Measurements from ENCODE around the gene CKMT2. TPM values are rescaled to one million over a fixed set of nuclear protein-coding genes. Genes with fewer than 3 reads are reported as not detected.
"Not testable (repeated sequence)": the region's sequence is repeated elsewhere in the genome, so short reads cannot be mapped to it uniquely, and the experiment has no call there.

CKMT2 gene
- total RNA-seq, 2 donors from 2014 or later = not detected

- H3K27me3 Mint-ChIP-seq = no peaks in the 10 kb centered on the region
- peaks cover 13% of the 10 kb centered on the region for H3K9me3 Mint-ChIP-seq
- H3K4me3 Mint-ChIP-seq = no peak overlapping the region
- H3K36me3 Mint-ChIP-seq (ENCODE audit: low read depth) = peaks cover 31% of the 10 kb centered on the region
- ATAC-seq (replicated peaks) = no peak
- peaks cover 46% of the 10 kb centered on the region for H3K4me1 Mint-ChIP-seq
- H3K27ac Mint-ChIP-seq = no peak overlapping the region
Observed at GRCh38 chr5:81290146-81290545, 57.0 kb downstream of the CKMT2 start.

GRCh38 chr5:81292130-81292529 is 59.0 kb downstream of the CKMT2 start:
- H3K9me3 Mint-ChIP-seq = peaks cover 13% of the 10 kb centered on the region
- no peak overlapping the region for H3K27ac Mint-ChIP-seq
- H3K36me3 Mint-ChIP-seq (ENCODE audit: low read depth) = peaks cover 27% of the 10 kb centered on the region
- no peak for ATAC-seq (replicated peaks)
- peak overlapping the region; percentile 9 for H3K4me3 Mint-ChIP-seq
- peaks cover 44% of the 10 kb centered on the region for H3K4me1 Mint-ChIP-seq
- no peaks in the 10 kb centered on the region for H3K27me3 Mint-ChIP-seq

DNA sequence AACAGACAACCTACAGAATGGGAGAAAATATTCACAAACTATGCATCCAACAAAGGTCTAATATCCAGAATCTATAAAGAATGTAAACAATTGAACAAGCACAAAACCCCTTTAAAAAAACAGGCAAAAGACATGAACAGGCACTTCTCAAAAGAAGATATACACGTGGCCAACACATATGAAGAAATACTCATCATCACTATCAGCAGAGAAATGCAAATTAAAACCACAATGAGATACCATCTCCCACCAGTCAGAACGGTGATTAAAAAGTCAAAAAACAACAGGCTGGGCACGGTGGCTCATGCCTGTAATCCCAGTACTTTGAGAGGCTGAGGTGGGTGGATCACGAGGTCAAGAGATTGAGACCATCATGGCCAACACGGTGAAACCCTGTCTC is 60.9 kb downstream of the CKMT2 start:
- Mint-ChIP-seq H3K9me3 (peaks cover 13% of the 10 kb centered on the region), H3K27ac (peak overlapping the region; percentile 15), H3K36me3 (ENCODE audit: low read depth) (peaks cover 30% of the 10 kb centered on the region), H3K4me3 (peak overlapping the region; percentile 27), H3K4me1 (peaks cover 50% of the 10 kb centered on the region)
- not testable (repeated sequence) for H3K27me3 Mint-ChIP-seq
- ATAC-seq (replicated peaks) = peak; percentile 79

GRCh38 chr5:81297531-81297930 is 64.4 kb downstream of the CKMT2 start:
- H3K36me3 Mint-ChIP-seq (ENCODE audit: low read depth) = peaks cover 19% of the 10 kb centered on the region
- H3K27me3 Mint-ChIP-seq = no peaks in the 10 kb centered on the region
- H3K27ac Mint-ChIP-seq = peak overlapping the region; percentile 39
- peaks cover 5% of the 10 kb centered on the region for H3K9me3 Mint-ChIP-seq
- H3K4me3 Mint-ChIP-seq = peak overlapping the region; percentile 37
- peaks cover 40% of the 10 kb centered on the region for H3K4me1 Mint-ChIP-seq
- ATAC-seq (replicated peaks) = peak; percentile 18

GRCh38 chr5:81300921-81301270 is 67.8 kb downstream of the CKMT2 start:
- no peak for ATAC-seq (replicated peaks)
- Mint-ChIP-seq H3K4me1 (peaks cover 39% of the 10 kb centered on the region), H3K27ac (peak overlapping the region; percentile 90), H3K36me3 (ENCODE audit: low read depth) (peaks cover 27% of the 10 kb centered on the region), H3K27me3 (no peaks in the 10 kb centered on the region), H3K4me3 (peak overlapping the region; percentile 86), H3K9me3 (no peaks in the 10 kb centered on the region)

GRCh38 chr5:81301271-81302015 is 68.3 kb downstream of the CKMT2 start, which contains the start of gene ZCCHC9:
Gene ZCCHC9 (plus strand): TSS chr5:81301587. CDS start chr5:81304758, 3,171 bp downstream.
- Mint-ChIP-seq H3K4me3 (peak within 1 kb of the TSS; percentile 86), H3K36me3 (ENCODE audit: low read depth) (peaks cover 27% of the 10 kb centered on the region), H3K9me3 (no peaks in the 10 kb centered on the region), H3K27ac (peak within 1 kb of the TSS; percentile 90), H3K27me3 (no peaks in the 10 kb centered on the region), H3K4me1 (peaks cover 39% of the 10 kb centered on the region)
- peak; percentile 92 for ATAC-seq (replicated peaks)

DNA sequence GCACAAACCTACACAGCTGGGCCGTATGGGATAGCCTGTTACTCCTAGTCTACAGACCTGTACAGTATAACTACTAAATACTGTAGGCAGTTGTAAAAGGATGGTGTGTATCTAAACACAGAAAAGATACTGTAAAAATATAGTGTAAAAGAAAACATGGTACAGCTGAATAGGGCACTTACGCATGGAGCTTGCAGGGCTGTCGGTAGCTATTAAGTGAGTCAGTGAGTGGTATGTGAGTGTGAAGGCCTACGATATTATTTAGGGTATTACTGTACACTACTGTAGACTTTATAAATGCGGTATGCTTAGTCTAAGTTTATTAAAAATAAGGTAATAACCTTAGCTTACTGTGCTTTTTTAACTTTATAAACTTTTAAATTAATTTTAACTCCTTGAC is 69.5 kb downstream of the CKMT2 start:
- peak overlapping the region; percentile 86 for H3K4me3 Mint-ChIP-seq
- peaks cover 32% of the 10 kb centered on the region for H3K4me1 Mint-ChIP-seq
- H3K9me3 Mint-ChIP-seq = no peaks in the 10 kb centered on the region
- H3K36me3 Mint-ChIP-seq (ENCODE audit: low read depth) = peaks cover 16% of the 10 kb centered on the region
- no peaks in the 10 kb centered on the region for H3K27me3 Mint-ChIP-seq
- no peak for ATAC-seq (replicated peaks)
- H3K27ac Mint-ChIP-seq = peak overlapping the region; percentile 90

DNA sequence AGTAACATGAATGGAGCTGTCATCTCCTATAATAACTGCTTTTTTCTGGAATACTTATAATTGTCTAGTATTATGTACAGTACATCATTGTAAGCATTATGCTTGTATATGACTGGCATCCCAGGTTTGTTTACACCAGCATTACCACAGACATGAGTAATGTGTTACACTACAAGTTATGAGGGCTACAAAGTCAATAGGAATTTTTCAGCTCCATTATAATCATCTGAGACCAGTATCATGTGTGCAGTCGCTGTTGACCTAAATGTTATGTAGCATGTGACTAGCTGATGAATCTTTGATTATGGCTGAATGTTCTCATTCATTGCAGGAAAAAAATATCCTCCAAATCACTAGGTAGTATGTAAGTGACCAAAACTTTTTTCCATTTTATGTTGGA is 70.4 kb downstream of the CKMT2 start:
- no peak for ATAC-seq (replicated peaks)
- H3K9me3 Mint-ChIP-seq = no peaks in the 10 kb centered on the region
- H3K27ac Mint-ChIP-seq = peak overlapping the region; percentile 43
- peaks cover 19% of the 10 kb centered on the region for H3K36me3 Mint-ChIP-seq (ENCODE audit: low read depth)
- peak overlapping the region; percentile 61 for H3K4me3 Mint-ChIP-seq
- no peaks in the 10 kb centered on the region for H3K27me3 Mint-ChIP-seq
- peaks cover 28% of the 10 kb centered on the region for H3K4me1 Mint-ChIP-seq

DNA sequence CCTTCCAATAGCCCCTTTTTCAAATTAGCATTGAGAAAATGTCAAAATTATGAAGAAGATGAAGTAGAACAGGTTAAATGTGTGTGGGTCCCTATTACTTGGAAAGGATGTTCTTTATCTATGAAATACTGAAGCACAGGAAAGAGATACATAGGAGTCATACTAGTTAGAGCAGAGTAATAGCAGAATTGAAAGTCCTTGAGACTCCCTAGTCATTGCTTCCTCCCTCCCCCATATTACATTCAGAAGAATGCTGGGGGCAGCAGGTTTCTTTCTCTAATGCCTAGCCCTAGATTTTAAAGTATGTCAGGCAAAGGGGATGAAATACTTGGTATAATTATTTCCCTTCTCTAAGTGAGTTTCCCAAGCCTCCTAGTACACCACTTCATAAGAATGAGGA is 72.7 kb downstream of the CKMT2 start:
- peaks cover 41% of the 10 kb centered on the region for H3K36me3 Mint-ChIP-seq (ENCODE audit: low read depth)
- peaks cover 13% of the 10 kb centered on the region for H3K4me1 Mint-ChIP-seq
- no peaks in the 10 kb centered on the region for H3K9me3 Mint-ChIP-seq
- peak; percentile 62 for ATAC-seq (replicated peaks)
- peak overlapping the region; percentile 38 for H3K27ac Mint-ChIP-seq
- peak overlapping the region; percentile 62 for H3K4me3 Mint-ChIP-seq
- H3K27me3 Mint-ChIP-seq = no peaks in the 10 kb centered on the region

- Mint-ChIP-seq H3K36me3 (ENCODE audit: low read depth) (peaks cover 72% of the 10 kb centered on the region), H3K4me3 (no peak overlapping the region), H3K27me3 (no peaks in the 10 kb centered on the region), H3K4me1 (peaks cover 7% of the 10 kb centered on the region), H3K9me3 (no peaks in the 10 kb centered on the region), H3K27ac (no peak overlapping the region)
- no peak for ATAC-seq (replicated peaks)
Observed at GRCh38 chr5:81308836-81309235, 75.7 kb downstream of the CKMT2 start.

DNA sequence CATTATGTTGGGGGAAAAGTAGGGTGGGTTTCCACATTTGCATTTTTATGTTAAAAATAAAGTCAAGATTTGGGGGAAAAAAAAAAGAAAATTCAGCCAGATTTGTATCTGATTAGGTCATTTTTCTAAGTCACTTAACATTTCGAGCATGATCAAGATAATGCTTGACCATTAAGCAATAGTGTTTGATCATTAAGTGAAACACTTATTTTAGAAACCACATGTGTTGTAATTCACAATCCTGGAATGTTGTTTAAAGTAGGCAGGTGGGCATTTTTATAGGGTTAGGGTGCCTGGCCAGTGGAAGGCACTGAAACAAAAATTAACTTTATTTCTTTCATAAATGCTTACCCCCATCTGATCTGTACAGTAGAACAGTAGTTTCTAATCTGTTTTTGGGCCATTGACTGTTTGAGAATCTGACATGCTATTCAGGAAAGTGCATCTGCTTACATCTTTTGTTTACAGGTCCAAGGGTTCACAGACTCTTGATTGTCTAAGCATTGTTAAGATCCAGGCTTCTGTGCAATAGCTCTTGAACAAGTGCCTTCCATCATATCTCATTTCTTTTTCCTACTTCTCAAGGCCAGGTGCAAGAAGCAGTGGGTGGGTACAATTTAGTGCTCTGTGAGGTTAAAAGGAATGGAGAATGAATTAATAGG is 77.4 kb downstream of the CKMT2 start:
- no peak overlapping the region for H3K27ac Mint-ChIP-seq
- H3K9me3 Mint-ChIP-seq = no peaks in the 10 kb centered on the region
- no peak for ATAC-seq (replicated peaks)
- no peaks in the 10 kb centered on the region for H3K4me1 Mint-ChIP-seq
- H3K4me3 Mint-ChIP-seq = no peak overlapping the region
- H3K27me3 Mint-ChIP-seq = no peaks in the 10 kb centered on the region
- peaks cover 75% of the 10 kb centered on the region for H3K36me3 Mint-ChIP-seq (ENCODE audit: low read depth)

DNA sequence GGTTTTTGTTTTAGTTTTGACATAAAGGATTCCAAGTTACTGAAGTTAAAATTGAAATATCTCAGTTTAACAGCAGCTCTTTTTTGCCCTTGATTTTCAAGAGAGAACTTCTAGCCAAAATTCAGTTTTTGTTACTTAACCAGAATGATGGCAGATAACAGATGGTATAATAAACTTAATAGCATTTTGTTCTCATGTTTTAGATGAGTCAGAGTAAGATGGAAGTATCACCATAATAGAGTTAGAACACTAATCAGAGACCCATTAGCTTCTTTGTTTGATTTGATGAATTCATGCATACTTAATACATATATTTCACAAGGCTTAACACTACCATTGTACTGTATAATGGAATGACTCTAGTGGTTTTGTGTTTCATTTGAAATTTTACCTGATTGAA is 80.2 kb downstream of the CKMT2 start:
- Mint-ChIP-seq H3K4me3 (no peak overlapping the region), H3K27me3 (no peaks in the 10 kb centered on the region), H3K36me3 (ENCODE audit: low read depth) (peaks cover 70% of the 10 kb centered on the region), H3K9me3 (no peaks in the 10 kb centered on the region), H3K4me1 (no peaks in the 10 kb centered on the region), H3K27ac (no peak overlapping the region)
- ATAC-seq (replicated peaks) = no peak

DNA sequence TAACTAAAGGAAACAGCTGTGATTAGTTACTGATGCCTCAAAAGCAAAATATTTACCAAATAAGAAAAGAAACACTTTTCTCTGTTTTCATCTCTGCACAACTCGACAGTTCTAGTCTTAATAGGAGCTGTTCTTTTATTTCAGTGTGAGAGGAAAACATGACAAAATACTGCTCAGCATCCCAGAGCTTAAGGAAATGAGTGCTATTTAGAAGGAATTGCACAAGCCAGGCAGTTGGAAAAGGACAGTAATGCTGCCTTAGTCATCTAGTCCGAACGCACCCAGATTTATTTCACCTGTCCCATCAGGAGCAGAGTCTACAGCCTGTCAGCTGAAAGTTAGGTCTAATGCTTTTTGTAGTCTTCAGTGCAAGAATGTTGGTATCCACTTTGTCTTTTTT is 80.6 kb downstream of the CKMT2 start:
- Mint-ChIP-seq H3K4me3 (no peak overlapping the region), H3K9me3 (no peaks in the 10 kb centered on the region), H3K4me1 (no peaks in the 10 kb centered on the region), H3K27ac (no peak overlapping the region), H3K36me3 (ENCODE audit: low read depth) (peaks cover 66% of the 10 kb centered on the region), H3K27me3 (no peaks in the 10 kb centered on the region)
- ATAC-seq (replicated peaks) = no peak

DNA sequence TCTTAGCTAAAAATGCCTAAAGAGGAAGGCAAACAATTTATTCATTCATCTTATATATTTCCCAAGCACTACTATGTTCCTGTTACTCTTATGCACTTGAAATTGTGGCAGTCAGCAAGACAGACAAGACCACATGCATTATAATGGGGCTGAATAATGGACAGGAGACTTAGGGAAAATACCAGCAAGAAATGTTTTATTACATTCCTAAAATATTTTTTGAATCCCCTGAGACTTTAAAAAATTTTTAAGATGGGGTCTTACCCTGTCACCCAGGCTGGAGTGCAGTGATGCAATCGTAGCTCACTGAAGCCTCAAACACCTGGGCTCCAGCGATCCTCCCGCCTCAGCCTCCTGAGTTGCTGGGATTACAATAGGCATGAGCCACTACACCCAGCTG is 81.5 kb downstream of the CKMT2 start:
- H3K27me3 Mint-ChIP-seq = no peaks in the 10 kb centered on the region
- no peak overlapping the region for H3K27ac Mint-ChIP-seq
- H3K36me3 Mint-ChIP-seq (ENCODE audit: low read depth) = peaks cover 57% of the 10 kb centered on the region
- H3K9me3 Mint-ChIP-seq = no peaks in the 10 kb centered on the region
- no peak for ATAC-seq (replicated peaks)
- H3K4me1 Mint-ChIP-seq = no peaks in the 10 kb centered on the region
- no peak overlapping the region for H3K4me3 Mint-ChIP-seq

- Mint-ChIP-seq H3K27ac (no peak overlapping the region), H3K4me3 (no peak overlapping the region), H3K9me3 (no peaks in the 10 kb centered on the region), H3K36me3 (ENCODE audit: low read depth) (peaks cover 49% of the 10 kb centered on the region), H3K27me3 (no peaks in the 10 kb centered on the region), H3K4me1 (no peaks in the 10 kb centered on the region)
- ATAC-seq (replicated peaks) = no peak
Observed at GRCh38 chr5:81315336-81315735, 82.2 kb downstream of the CKMT2 start.
